Adrenal gland (tissue), 19 donors: ENCODE results near the gene ACER3. TPM values are rescaled to one million over a fixed set of nuclear protein-coding genes. Genes with fewer than 3 reads are reported as not detected.
"Not testable (repeated sequence)": the region's sequence is repeated elsewhere in the genome, so short reads cannot be mapped to it uniquely, and the experiment has no call there.

Experiments used
- DNase-seq, 7 donors: peaks; one replicate each; pipeline ENCODE4 v3.0.0-alpha.2; 2019 to 2020
- H3K27ac ChIP-seq, 5 donors: fragments of 200-600 bp; sonication (generic) in 4 of 5; 1 replicate in 3 of 5; 2 replicates in 2 of 5; pipeline versions ENCODE4 v1.5.1 to v1.8.0; 2016 to 2020; ENCODE audit warnings: mild to moderate bottlenecking in 1 of 5
- H3K27me3 ChIP-seq: fragments of 200-600 bp; 2 replicates; pipeline ENCODE4 v1.8.0; 2021
- H3K36me3 ChIP-seq, 2 donors: fragments of 200-600 bp; replicated peaks in 1 of 2; 1 replicate in 1 of 2; 2 replicates in 1 of 2; pipeline versions ENCODE4 v1.5.1 to v1.8.0; 2018 to 2022
- H3K4me1 ChIP-seq, 2 donors: fragments of 200-600 bp; replicated peaks in 1 of 2; 1 replicate in 1 of 2; 2 replicates in 1 of 2; pipeline versions ENCODE4 v1.5.1 to v1.8.0; 2018 to 2021
- H3K4me3 ChIP-seq, 4 donors: fragments of 200-600 bp; sonication (generic) in 3 of 4; one replicate each; pipeline ENCODE4 v1.5.1; 2016 to 2018
- H3K9me3 ChIP-seq, 3 donors: fragments of 200-600 bp; sonication (generic) in 1 of 3; replicated peaks in 1 of 3; 1 replicate in 2 of 3; 2 replicates in 1 of 3; pipeline versions ENCODE4 v1.5.1 to v1.8.0; 2016 to 2021
- POLR2A ChIP-seq, 2 donors: fragments of 450-650 bp; IDR thresholded peaks; one replicate each; pipeline ENCODE4 v1.6.1; 2017; ENCODE audit warnings: antibody characterized with exemption in 2 of 2, mild to moderate bottlenecking in 2 of 2, moderate library complexity in 1 of 2
- WGBS, 4 donors: extraction: QIAGEN DNeasy Blood & Tissue Kit in 2 of 4; methylation state at CpG; one replicate each; pipeline versions ENCODE4 v1.1.5 to v1.1.7; 2013 to 2017; 5-methylcytosine and 5-hydroxymethylcytosine counted together
- intact Hi-C, 2 donors: fragments of 100-400 bp; cut with DNase I; formaldehyde crosslinking; loops; one replicate each; pipeline versions ENCODE4 v1.14.1 to v1.15.0; 2022 to 2023
- long read RNA-seq, 10 donors: library from polyadenylated mRNA in 3 of 10; unstranded in 2 of 10; stranded (forward) in 1 of 10; transcript quantifications; one replicate each; pipeline ENCODE4 v2.0.0 and lab custom pipeline, GENCODE V29; 2021 to 2026
- polyA plus RNA-seq, 3 donors: library from polyadenylated mRNA; stranded (reverse); fragments of 200-250 nt in 2 of 3; fragments of 350-450 nt in 1 of 3; fragmentation: Illumina TruSeq in 1 of 3; extraction: RNeasy Lipid Tissue Mini Kit (QIAGEN cat#74804) in 1 of 3; gene quantifications; one replicate each; pipeline ENCODE4 v1.2.3, GENCODE V29; 2013 to 2014
- total RNA-seq, 9 donors: library from RNA; depleted of rRNA in 4 of 9; stranded (reverse); fragments of >200 nt in 4 of 9; fragments of 120-200 nt in 1 of 9; fragmentation: NEBNext Ultra II Directional in 1 of 9; extraction: Animal tissue kit (Norgen Biotek cat#: 25700) in 1 of 9; gene quantifications; one replicate each; pipeline versions ENCODE4 v1.1.0 to v1.2.4, GENCODE V29; 2013 to 2023
- TF ChIP-seq, protein P1 (sequence below), 6 experiments: fragments of 450-650 bp in 4 of 6; fragments of 200-600 bp in 2 of 6; sonication (generic) in 1 of 6; IDR thresholded peaks; 1 replicate in 5 of 6; 2 replicates in 1 of 6; pipeline versions ENCODE4 v1.5.1 to v1.8.0; 2016 to 2021; ENCODE audit warnings: antibody characterized with exemption in 6 of 6, mild to moderate bottlenecking in 2 of 6, moderate library complexity in 1 of 6
- donor health status: healthy with polysubstance abuse.
- donor health status: Bipolar disorder and iron deficiency.
- donor health status: DM: yes; HTN: yes; CAD: no.
- donor health status: DM: no; HTN: no; CAD: no.
- donor health status: DM: no; HTN: no; CAD: no.
- donor health status: DM: yes; HTN: yes; CAD: no.

The ACER3 gene
- total RNA-seq (10 to 100 TPM in 6 of 9 donors, 1 to 10 TPM in 3; 5.2 to 22.0 (median 17.1) TPM), polyA plus RNA-seq (10 to 100 TPM in 1 of 3 donors, 1 to 10 TPM in 2; 4.1 to 13.8 (median 4.2) TPM)
- long read RNA-seq, donor 1, full-length matches to known transcripts, result 3 of 3 reads
- long read RNA-seq, donor 1, partial matches to known transcripts, result 0 of 3 reads
- long read RNA-seq, donor 1, other reads (novel, unspliced or antisense), result 0 of 3 reads
- long read RNA-seq, donor 2, result 0 reads
- long read RNA-seq, donor 3, full-length matches to known transcripts, result 2 of 2 reads
- long read RNA-seq, donor 3, partial matches to known transcripts, result 0 of 2 reads
- long read RNA-seq, donor 3, other reads (novel, unspliced or antisense), result 0 of 2 reads
- long read RNA-seq, donor 4, full-length matches to known transcripts, result 3 of 7 reads
- long read RNA-seq, donor 4, partial matches to known transcripts, result 1 of 7 reads
- long read RNA-seq, donor 4, other reads (novel, unspliced or antisense), result 3 of 7 reads
- long read RNA-seq, donor 5, full-length matches to known transcripts, result 14 of 14 reads
- long read RNA-seq, donor 5, partial matches to known transcripts, result 0 of 14 reads
- long read RNA-seq, donor 5, other reads (novel, unspliced or antisense), result 0 of 14 reads
- long read RNA-seq, donor 6, full-length matches to known transcripts, result 3 of 3 reads
- long read RNA-seq, donor 6, partial matches to known transcripts, result 0 of 3 reads
- long read RNA-seq, donor 6, other reads (novel, unspliced or antisense), result 0 of 3 reads
- long read RNA-seq, donor 7, full-length matches to known transcripts, result 1 of 1 reads
- long read RNA-seq, donor 7, partial matches to known transcripts, result 0 of 1 reads
- long read RNA-seq, donor 7, other reads (novel, unspliced or antisense), result 0 of 1 reads
- long read RNA-seq, donor 8, full-length matches to known transcripts, result 1 of 1 reads
- long read RNA-seq, donor 8, partial matches to known transcripts, result 0 of 1 reads
- long read RNA-seq, donor 8, other reads (novel, unspliced or antisense), result 0 of 1 reads
- long read RNA-seq, donor 9, full-length matches to known transcripts, result 4 of 4 reads
- long read RNA-seq, donor 9, partial matches to known transcripts, result 0 of 4 reads
- long read RNA-seq, donor 9, other reads (novel, unspliced or antisense), result 0 of 4 reads
- long read RNA-seq, donor 10, result 0 reads

GRCh38 chr11:76860539-76861475 is at the start of gene ACER3:
TSS of gene ACER3 (plus strand) at chr11:76860918. CDS start at chr11:76860977, 59 bp downstream.
- no peaks in the 10 kb centered on the region for H3K36me3 ChIP-seq
- peaks cover 5 to 37% of the 10 kb centered on the region in 2 donors for H3K4me1 ChIP-seq
- TF ChIP-seq POLR2A (IDR thresholded peaks at IDR 0.05), result peak; percentile 88 to 95
- TF ChIP-seq, protein P1, sequence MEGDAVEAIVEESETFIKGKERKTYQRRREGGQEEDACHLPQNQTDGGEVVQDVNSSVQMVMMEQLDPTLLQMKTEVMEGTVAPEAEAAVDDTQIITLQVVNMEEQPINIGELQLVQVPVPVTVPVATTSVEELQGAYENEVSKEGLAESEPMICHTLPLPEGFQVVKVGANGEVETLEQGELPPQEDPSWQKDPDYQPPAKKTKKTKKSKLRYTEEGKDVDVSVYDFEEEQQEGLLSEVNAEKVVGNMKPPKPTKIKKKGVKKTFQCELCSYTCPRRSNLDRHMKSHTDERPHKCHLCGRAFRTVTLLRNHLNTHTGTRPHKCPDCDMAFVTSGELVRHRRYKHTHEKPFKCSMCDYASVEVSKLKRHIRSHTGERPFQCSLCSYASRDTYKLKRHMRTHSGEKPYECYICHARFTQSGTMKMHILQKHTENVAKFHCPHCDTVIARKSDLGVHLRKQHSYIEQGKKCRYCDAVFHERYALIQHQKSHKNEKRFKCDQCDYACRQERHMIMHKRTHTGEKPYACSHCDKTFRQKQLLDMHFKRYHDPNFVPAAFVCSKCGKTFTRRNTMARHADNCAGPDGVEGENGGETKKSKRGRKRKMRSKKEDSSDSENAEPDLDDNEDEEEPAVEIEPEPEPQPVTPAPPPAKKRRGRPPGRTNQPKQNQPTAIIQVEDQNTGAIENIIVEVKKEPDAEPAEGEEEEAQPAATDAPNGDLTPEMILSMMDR (IDR thresholded peaks at IDR 0.05), result peak in 2 of 6 experiments; percentile 27 to 40
- H3K9me3 ChIP-seq, result no peaks in the 10 kb centered on the region
- intact Hi-C loops, result no loop called here
- no peaks in the 10 kb centered on the region for H3K27me3 ChIP-seq
- H3K27ac ChIP-seq, result peak within 1 kb of the TSS in 4 of 5 donors; percentile 76 to 95 (median 86)
- peak within 1 kb of the TSS; percentile 42 to 98 (median 82) for H3K4me3 ChIP-seq
- DNase-seq, result peak; percentile 90 to 97 (median 92)
- 1 to 4% (median 3%) methylated on average over 15 to 73 of the region's 73 CpGs for WGBS, 4 donors

GRCh38 chr11:76811259-76811658 is 49.5 kb upstream of the ACER3 start:
- no peak for DNase-seq
- peaks cover 0 to 4% of the 10 kb centered on the region in 2 donors for H3K4me1 ChIP-seq
- TF ChIP-seq, protein P1 (IDR thresholded peaks at IDR 0.05), result no peak
- no peak for TF ChIP-seq POLR2A (IDR thresholded peaks at IDR 0.05)
- no peaks in the 10 kb centered on the region for H3K27me3 ChIP-seq
- 92 to 96% (median 94%) methylated on average over 4 of the region's 4 CpGs for WGBS, 4 donors
- H3K27ac ChIP-seq, result no peak overlapping the region
- H3K4me3 ChIP-seq, result no peak overlapping the region
- no peaks in the 10 kb centered on the region for H3K36me3 ChIP-seq
- intact Hi-C loops, result no loop called here
- H3K9me3 ChIP-seq, result peaks cover 0 to 13% (median 0%) of the 10 kb centered on the region in 3 donors

- 70 to 91% (median 82%) methylated on average over 2 of the region's 2 CpGs for WGBS, 4 donors
- DNase-seq, result no peak
- H3K4me1 ChIP-seq, result no peaks in the 10 kb centered on the region
- no peak overlapping the region for H3K4me3 ChIP-seq
- TF ChIP-seq POLR2A (IDR thresholded peaks at IDR 0.05), result no peak
- TF ChIP-seq, protein P1 (IDR thresholded peaks at IDR 0.05), result no peak
- H3K27ac ChIP-seq, result no peak overlapping the region
- peaks cover 0 to 16% (median 0%) of the 10 kb centered on the region in 3 donors for H3K9me3 ChIP-seq
- H3K36me3 ChIP-seq, result no peaks in the 10 kb centered on the region
- intact Hi-C loops, result no loop called here
- no peaks in the 10 kb centered on the region for H3K27me3 ChIP-seq
These were observed 46.3 kb upstream of the ACER3 start for GRCh38 chr11:76814414-76814813.

DNA sequence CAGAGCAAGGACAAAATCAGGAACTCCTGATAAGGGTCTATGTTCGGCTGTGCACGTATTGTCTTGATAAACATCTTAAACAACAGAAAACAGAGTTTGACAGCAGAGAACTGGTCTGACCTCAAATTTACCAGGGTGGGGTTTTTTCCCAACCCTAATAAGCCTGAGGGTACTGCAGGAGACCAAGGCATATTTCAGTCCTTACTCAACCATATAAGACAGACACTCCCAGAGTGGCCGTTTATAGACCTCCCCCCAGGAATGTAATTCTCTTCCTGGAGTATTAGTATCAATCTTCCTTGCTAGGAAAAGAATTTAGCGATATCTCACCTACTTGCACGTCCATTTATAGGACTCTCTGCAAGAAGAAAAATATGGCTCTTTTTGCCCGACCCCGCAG is 45.0 kb upstream of the ACER3 start:
- 79 to 89% (median 82%) methylated on average over 7 of the region's 7 CpGs for WGBS, 4 donors
- intact Hi-C loops, DNase-seq, H3K4me3 ChIP-seq, H3K36me3 ChIP-seq, H3K27ac ChIP-seq, H3K4me1 ChIP-seq, H3K27me3 ChIP-seq: not testable (repeated sequence)
- H3K9me3 ChIP-seq, result peaks cover 0 to 16% (median 0%) of the 10 kb centered on the region in 3 donors
